ENCODE results near the gene DLK2.
A peak's percentile ranks its signal among the peaks of the same experiment; 100 is the strongest.
"Not testable (repeated sequence)": the region's sequence is repeated elsewhere in the genome, so short reads cannot be mapped to it uniquely, and the experiment has no call there.

DLK2 gene

DNA sequence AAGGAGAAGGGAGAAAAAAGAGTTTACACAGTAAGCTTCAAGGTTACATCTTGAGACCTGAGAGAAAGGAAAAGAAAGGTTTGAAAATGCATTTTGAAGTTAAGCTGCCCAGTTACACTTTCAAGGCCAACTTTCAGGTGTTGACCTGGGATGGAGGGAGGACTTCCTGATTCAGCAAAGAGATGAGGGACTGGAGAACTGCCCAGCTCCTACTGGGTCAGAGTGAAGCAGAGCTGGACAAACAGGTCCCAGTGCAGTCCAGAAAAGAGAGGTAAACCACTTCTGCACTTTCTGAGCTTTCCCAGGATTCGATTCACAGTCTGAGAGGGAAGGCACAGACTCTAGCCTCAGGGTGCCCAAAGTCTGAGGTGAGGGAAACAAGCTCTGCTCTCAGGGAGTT lies 16.1 kb upstream of the DLK2 start:
- no peak overlapping the region for H3K27ac Mint-ChIP-seq
- DNase-seq (no peak), ATAC-seq (replicated peaks) (no peak)
- no peak overlapping the region for H3K4me3 Mint-ChIP-seq
- H3K9me3 Mint-ChIP-seq, result no peaks in the 10 kb centered on the region
- H3K4me1 Mint-ChIP-seq, result no peaks in the 10 kb centered on the region
- H3K27me3 Mint-ChIP-seq, result peaks cover 26 to 36% of the 10 kb centered on the region in 2 donors
- no peaks in the 10 kb centered on the region for H3K36me3 Mint-ChIP-seq

DNA sequence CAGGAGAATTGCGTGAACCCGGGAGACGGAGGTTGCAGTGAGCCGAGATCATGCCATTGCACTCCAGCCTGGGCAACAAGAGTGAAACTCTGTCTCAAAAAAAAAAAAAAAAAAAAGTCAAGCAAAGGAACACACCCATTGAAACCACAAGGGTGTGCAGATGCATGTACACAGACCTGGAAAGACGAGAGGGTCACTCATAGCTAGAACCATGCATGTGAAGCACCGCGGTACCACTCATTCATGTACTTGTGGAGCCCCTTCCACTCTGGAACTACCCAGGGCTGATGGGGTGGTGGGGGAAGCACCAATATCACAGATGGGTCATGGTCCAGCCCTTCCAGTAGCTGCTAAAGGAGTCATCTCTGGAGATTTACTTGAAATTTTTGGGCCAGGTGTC lies 14.6 kb upstream of the DLK2 start:
- H3K27ac Mint-ChIP-seq, result no peak overlapping the region
- H3K4me3 Mint-ChIP-seq, result no peak overlapping the region
- no peaks in the 10 kb centered on the region for H3K4me1 Mint-ChIP-seq
- no peaks in the 10 kb centered on the region for H3K9me3 Mint-ChIP-seq
- ATAC-seq (replicated peaks), result peak in 1 of 2 donors; percentile 50
- peaks cover 26 to 36% of the 10 kb centered on the region in 2 donors for H3K27me3 Mint-ChIP-seq
- no peaks in the 10 kb centered on the region for H3K36me3 Mint-ChIP-seq
- no peak for DNase-seq

DNA sequence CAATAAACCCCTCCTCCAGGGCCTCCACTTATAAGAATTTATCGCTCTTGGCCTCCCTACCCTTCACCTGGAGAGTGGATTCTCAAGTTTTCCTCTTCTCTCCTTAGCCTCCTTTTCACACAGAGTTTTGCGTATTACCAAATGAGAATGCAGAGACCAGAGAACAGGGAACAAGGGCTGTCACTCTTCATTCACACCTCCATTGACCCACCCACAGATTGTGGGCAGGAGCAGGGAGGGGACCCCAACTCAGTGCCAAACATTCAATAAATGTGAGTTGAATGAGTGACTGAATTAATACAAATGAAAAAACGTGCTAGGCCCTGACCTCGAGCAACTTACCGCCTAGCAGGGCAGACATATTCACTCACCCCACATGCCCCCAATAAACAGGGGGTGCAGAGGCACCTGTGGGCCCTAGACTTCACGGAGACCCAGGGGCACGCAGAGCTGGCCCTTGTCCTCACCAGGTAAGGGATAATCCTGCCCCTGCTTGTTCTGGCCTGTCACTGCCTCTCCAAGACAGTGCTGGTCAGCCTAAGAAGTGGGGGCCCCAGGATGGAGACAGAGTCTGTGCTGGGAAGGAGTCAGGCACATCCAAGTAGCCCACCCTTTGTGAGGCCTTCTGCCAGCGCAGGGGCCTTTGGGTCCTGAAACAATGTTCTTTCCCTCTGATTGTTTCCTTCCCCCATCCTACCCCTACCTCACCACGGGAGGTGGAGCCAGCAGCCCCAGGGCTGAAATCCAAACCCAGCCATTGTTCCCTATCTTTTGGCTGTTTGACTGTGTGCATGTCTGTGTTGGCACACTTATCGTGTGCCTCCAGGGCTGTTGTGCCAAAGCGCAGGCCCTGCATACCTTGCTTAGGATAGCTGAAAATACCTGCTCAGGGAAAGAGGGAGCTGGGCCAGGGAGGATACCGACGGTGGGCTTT lies 13.7 kb upstream of the DLK2 start:
- H3K27ac Mint-ChIP-seq, result no peak overlapping the region
- H3K36me3 Mint-ChIP-seq, result no peaks in the 10 kb centered on the region
- no peaks in the 10 kb centered on the region for H3K9me3 Mint-ChIP-seq
- H3K4me3 Mint-ChIP-seq, result no peak overlapping the region
- H3K4me1 Mint-ChIP-seq, result no peaks in the 10 kb centered on the region
- H3K27me3 Mint-ChIP-seq, result peaks cover 26 to 41% of the 10 kb centered on the region in 2 donors
- ATAC-seq (replicated peaks) (no peak), DNase-seq (no peak)

DNA sequence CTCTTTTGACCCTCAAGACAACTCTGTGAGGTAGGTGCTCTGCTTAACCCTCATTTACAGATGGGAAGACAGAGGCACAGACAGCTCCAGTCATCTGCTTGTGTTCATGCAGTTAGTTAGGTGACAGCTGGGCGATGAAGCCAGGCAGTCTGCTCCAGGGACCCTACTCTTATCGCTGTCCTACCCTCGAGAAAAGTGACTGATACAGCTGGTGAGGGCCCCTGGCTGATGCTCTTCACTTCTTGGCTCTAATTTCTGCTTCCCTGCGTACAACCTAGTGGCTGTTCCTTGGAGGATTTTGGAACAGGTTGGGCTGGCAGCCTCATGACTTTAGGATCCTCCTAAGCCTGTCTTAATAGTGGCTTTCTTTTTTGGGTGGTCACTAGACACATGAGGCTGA lies 12.9 kb upstream of the DLK2 start:
- no peak overlapping the region for H3K27ac Mint-ChIP-seq
- H3K9me3 Mint-ChIP-seq, result no peaks in the 10 kb centered on the region
- H3K27me3 Mint-ChIP-seq, result peaks cover 27 to 45% of the 10 kb centered on the region in 2 donors
- no peaks in the 10 kb centered on the region for H3K36me3 Mint-ChIP-seq
- DNase-seq, result no peak
- no peak for ATAC-seq (replicated peaks)
- H3K4me1 Mint-ChIP-seq, result no peaks in the 10 kb centered on the region
- no peak overlapping the region for H3K4me3 Mint-ChIP-seq

DNA sequence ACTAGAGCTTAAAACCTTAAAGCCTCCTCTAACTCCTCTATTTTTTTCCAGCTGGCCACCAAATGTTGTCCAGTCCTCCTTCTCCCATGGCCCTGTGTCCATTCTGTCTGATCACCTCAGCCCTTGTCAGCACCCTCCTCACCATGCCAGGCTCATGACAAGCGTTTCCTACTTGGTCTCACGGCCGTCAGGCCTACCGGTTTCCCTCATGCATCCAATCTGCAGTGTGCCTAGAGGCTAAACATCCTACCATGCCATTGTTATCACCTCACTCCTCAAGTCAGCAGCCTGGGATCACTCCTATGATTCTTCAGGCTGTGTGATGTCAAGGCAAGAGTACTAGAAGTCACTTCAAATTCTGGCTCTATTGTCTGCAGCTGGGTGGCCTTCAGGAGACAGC lies 12.4 kb upstream of the DLK2 start:
- no peaks in the 10 kb centered on the region for H3K4me1 Mint-ChIP-seq
- peaks cover 31 to 50% of the 10 kb centered on the region in 2 donors for H3K27me3 Mint-ChIP-seq
- H3K36me3 Mint-ChIP-seq, result no peaks in the 10 kb centered on the region
- no peak overlapping the region for H3K4me3 Mint-ChIP-seq
- H3K9me3 Mint-ChIP-seq, result no peaks in the 10 kb centered on the region
- ATAC-seq (replicated peaks) (no peak), DNase-seq (no peak)
- H3K27ac Mint-ChIP-seq, result no peak overlapping the region

DNA sequence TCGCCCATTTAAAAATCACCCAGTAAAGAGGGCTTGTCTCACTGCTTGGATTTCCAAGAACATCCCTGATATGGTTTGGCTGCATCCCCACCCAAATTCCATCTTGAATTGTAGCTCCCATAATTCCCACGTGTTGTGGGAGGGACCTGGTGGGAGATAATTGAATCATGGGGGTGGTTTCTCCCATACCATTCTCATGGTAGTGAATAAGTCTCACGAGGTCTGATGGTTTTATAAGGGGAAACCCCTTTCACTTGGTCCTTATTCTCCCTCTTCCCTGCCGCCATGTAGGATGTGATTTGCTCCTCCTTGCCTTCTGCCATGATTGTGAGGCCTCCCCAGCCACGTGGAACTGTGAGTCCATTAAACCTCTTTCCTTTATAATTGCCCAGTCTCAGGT lies 11.9 kb upstream of the DLK2 start:
- ATAC-seq (replicated peaks); DNase-seq; H3K36me3 Mint-ChIP-seq; H3K9me3 Mint-ChIP-seq; H3K4me3 Mint-ChIP-seq; H3K27ac Mint-ChIP-seq; H3K4me1 Mint-ChIP-seq: not testable (repeated sequence)
- peaks cover 36 to 55% of the 10 kb centered on the region in 2 donors for H3K27me3 Mint-ChIP-seq

DNA sequence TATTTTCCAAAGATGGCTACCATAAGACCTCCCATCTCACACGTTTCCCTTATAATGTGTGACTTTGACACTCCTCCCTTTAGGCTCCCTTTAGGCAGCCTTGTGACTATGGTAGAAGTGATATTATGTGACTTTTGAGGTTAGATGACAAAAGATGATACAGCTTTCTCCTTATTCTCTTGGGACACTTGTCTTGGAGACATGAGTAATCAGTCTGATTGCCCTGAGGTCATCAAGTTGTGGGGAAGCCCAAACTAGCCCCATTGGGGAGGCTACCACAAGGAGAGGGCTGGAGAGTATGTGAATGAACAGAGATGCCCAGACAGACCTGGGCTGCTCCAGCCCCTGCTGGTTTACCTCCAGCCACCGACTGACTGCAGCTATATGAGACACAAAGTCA lies 10.6 kb upstream of the DLK2 start:
- H3K36me3 Mint-ChIP-seq, result no peaks in the 10 kb centered on the region
- no peaks in the 10 kb centered on the region for H3K4me1 Mint-ChIP-seq
- ATAC-seq (replicated peaks) (peak; percentile 52 to 74), DNase-seq (no peak)
- no peak overlapping the region for H3K27ac Mint-ChIP-seq
- H3K4me3 Mint-ChIP-seq, result no peak overlapping the region
- peaks cover 37 to 57% of the 10 kb centered on the region in 2 donors for H3K27me3 Mint-ChIP-seq
- H3K9me3 Mint-ChIP-seq, result no peaks in the 10 kb centered on the region

DNA sequence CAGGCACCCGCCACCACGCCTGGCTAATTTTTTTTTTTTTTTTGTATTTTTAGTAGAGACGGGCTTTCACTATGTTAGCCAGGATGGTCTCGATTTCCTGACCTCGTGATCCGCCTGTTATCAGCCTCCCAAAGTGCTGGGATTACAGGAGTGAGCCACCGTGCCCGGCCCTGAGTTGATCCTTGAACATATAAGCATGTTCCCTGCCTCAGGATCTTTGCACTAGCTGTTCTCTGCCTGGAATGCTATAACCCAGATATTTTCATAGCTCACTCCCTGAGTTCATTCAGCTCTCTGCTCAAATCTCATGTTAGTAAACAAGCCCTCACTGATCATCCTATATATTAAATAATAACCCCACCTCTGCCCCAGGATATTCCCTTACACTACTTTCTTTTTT lies 9.0 kb upstream of the DLK2 start:
- Mint-ChIP-seq H3K36me3 (no peaks in the 10 kb centered on the region), H3K27me3 (peaks cover 31 to 44% of the 10 kb centered on the region in 2 donors), H3K9me3 (no peaks in the 10 kb centered on the region), H3K27ac (no peak overlapping the region), H3K4me1 (no peaks in the 10 kb centered on the region), H3K4me3 (no peak overlapping the region)
- ATAC-seq (replicated peaks) (no peak), DNase-seq (no peak)

DNA sequence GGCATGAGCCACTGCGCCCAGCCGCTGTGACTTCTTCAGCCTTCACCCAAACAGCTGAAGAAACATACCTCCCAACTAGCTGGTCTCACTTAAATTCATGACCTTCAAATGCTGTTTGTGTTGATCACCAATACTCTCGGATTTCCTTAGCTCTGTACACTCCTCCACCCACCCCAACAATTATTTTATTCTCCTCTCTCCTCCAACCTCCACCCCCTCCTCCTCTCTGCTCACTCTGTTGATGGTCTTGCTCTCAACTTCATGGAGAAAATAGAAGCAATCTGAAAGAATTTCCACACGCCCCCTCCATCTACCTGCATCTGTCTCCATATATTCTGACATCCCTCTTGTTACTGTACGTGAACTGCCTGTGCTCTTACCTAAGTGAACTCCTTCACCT lies 6.6 kb upstream of the DLK2 start:
- Mint-ChIP-seq H3K27me3 (peaks cover 18 to 29% of the 10 kb centered on the region in 2 donors), H3K4me3 (no peak overlapping the region), H3K36me3 (no peaks in the 10 kb centered on the region), H3K9me3 (no peaks in the 10 kb centered on the region), H3K4me1 (peaks cover 0 to 1% of the 10 kb centered on the region in 2 donors), H3K27ac (no peak overlapping the region)
- no peak for ATAC-seq (replicated peaks)
- DNase-seq, result no peak

DNA sequence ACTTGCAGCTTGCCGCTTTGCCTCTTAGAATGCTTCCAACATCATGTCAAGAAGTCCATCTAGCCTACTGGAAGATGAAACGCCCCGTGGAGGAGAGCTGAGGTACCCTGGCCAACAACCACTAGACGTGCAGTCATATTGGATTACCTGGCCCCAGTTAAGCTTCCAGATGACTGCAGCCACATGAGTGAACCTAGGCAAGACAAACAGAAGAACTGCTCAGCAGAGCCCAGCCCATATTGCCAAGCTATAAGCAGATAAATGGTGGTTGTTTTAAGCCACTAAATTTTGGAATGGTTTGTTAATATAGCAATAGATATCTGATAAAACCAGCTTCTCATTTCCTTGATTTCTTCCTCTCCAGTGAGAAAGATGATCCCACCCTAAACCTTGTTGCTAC lies 4.7 kb upstream of the DLK2 start:
- Mint-ChIP-seq H3K27me3 (peaks cover 22 to 33% of the 10 kb centered on the region in 2 donors), H3K4me3 (no peak overlapping the region), H3K36me3 (peaks cover 0 to 4% of the 10 kb centered on the region in 2 donors)

DNA sequence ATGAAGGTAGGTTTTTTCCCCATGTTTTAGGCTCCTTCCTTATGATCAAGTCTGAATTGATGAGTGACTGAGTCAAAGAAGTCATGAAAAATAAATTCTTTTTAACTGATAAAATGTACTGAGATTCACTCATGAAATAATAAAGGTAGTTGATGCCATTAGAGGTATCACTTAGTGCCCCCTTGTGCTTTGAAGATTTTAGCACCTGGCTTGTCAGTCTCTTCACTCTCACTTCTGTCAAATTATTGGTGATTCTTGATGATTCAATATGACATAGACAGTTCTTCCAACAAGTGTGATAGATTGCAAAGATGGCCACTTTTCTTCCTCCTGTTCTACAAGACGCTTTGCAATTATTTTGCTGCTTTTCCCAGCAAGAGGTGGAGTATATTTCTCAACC lies 4.2 kb upstream of the DLK2 start:
- peaks cover 0 to 2% of the 10 kb centered on the region in 2 donors for H3K9me3 Mint-ChIP-seq
- peaks cover 10 to 23% of the 10 kb centered on the region in 2 donors for H3K4me1 Mint-ChIP-seq
- no peak overlapping the region for H3K4me3 Mint-ChIP-seq
- peaks cover 22 to 33% of the 10 kb centered on the region in 2 donors for H3K27me3 Mint-ChIP-seq
- DNase-seq, result no peak
- no peak for ATAC-seq (replicated peaks)
- H3K27ac Mint-ChIP-seq, result no peak overlapping the region
- peaks cover under 1 to 4% of the 10 kb centered on the region in 2 donors for H3K36me3 Mint-ChIP-seq

More for the DNA sequence above, 4.7 kb upstream of the DLK2 start:
- no peak for ATAC-seq (replicated peaks)
- DNase-seq, result no peak
- no peak overlapping the region for H3K27ac Mint-ChIP-seq
- H3K4me1 Mint-ChIP-seq, result peaks cover 7 to 18% of the 10 kb centered on the region in 2 donors
- peaks cover 0 to 2% of the 10 kb centered on the region in 2 donors for H3K9me3 Mint-ChIP-seq

DNA sequence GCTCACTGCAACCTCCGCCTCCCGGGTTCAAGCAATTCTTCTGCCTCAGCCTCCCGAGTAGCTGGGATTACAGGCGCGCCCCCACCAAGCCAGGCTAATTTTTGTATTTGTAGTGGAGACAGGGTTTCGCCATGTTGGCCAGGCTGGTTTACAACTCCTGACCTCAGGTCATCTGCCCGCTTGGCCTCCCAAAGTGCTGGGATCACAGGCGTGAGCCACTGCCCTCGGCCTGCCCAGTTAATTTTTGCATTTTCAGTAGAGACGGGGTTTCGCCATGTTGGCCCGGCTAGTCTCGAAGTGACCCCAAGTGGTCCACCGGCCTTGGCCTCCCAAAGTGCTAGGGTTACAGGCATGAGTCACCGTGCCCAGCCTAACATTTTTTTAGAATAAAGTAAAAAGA lies 2.8 kb upstream of the DLK2 start:
- Mint-ChIP-seq H3K4me1 (peaks cover 14 to 28% of the 10 kb centered on the region in 2 donors), H3K27me3 (peaks cover 20 to 24% of the 10 kb centered on the region in 2 donors)
- not testable (repeated sequence) for DNase-seq; ATAC-seq (replicated peaks); H3K27ac Mint-ChIP-seq; H3K9me3 Mint-ChIP-seq; H3K36me3 Mint-ChIP-seq; H3K4me3 Mint-ChIP-seq

DNA sequence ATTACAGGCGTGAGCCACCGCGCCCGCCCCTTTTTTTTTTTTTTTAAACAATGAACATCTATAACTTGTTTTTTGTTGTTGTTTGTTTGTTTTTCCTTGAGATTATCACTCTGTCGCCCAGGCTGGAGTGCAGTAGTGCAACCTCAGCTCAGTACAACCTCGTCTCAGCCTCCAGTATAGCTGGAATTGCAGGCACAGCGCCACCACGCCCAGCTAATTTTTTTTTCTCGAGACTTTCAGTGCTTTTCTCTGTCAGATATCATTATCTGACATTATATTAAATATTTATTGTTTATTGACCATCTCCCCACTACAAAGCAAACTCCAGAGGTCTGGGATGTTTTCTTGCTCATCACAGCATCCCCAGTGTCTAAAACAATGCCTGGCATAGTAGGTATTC lies 2.3 kb upstream of the DLK2 start:
- no peak overlapping the region for H3K4me3 Mint-ChIP-seq
- ATAC-seq (replicated peaks), result no peak
- peaks cover 14 to 28% of the 10 kb centered on the region in 2 donors for H3K4me1 Mint-ChIP-seq
- H3K36me3 Mint-ChIP-seq, result peaks cover 12 to 13% of the 10 kb centered on the region in 2 donors
- no peak overlapping the region for H3K27ac Mint-ChIP-seq
- H3K9me3 Mint-ChIP-seq, result peaks cover 0 to 2% of the 10 kb centered on the region in 2 donors
- no peak for DNase-seq
- peaks cover 16 to 19% of the 10 kb centered on the region in 2 donors for H3K27me3 Mint-ChIP-seq

DNA sequence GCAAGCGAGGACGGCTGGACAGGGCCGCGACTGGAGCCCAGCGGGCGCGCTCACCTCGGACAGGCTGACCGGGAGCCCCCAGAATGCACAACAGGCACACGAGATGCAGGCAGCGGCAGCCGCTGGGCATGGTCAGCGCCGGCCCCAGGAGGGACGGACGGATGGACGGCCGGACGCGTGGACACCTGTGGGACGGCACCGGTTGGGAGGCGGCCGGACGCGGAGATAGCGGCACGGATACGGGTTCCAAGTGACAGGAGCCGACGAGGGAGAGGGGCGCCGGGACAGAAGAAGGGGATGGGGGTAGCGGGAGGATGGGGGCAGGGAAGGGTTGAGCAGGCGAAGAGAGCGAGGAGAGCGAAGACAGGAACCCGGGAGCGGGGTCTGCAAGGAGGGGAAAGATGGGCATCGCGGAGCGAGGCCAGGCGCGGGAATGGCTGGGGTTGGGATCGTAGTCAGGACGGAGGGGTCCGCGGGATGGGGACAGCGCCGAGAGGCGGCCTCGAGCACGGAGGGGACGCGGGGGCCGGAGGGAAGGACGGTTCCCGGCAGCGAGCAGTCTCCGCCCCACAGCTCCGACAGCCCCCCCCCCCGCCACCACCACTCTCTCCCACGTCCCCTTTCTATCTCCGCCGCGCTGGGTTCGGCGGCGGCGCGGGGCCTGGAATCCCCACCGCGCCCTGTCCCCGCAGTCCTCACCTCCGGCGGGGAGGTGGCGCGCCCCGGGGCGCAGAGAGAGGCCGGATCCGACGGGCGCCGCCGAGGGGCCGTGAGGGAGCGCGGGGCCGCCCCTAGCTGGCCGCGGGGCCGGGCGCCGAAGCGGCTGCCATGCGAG lies 435 bp downstream of the DLK2 start:
- H3K27ac Mint-ChIP-seq, result peak overlapping the region; percentile 84
- H3K9me3 Mint-ChIP-seq, result peaks cover 0 to 2% of the 10 kb centered on the region in 2 donors
- H3K4me3 Mint-ChIP-seq, result peak overlapping the region; percentile 85 to 93
- H3K27me3 Mint-ChIP-seq, result peaks cover 5 to 6% of the 10 kb centered on the region in 2 donors
- peaks cover 14 to 28% of the 10 kb centered on the region in 2 donors for H3K4me1 Mint-ChIP-seq
- peak; percentile 56 for DNase-seq
- ATAC-seq (replicated peaks), result peak; percentile 66 to 69
- H3K36me3 Mint-ChIP-seq, result peaks cover 21 to 27% of the 10 kb centered on the region in 2 donors
